Subcutaneous adipose tissue (tissue), 4 donors: ENCODE data around the gene TIGD6. TPM values are rescaled to one million over a fixed set of nuclear protein-coding genes. Genes with fewer than 3 reads are reported as not detected.

ENCODE experiments used
- CTCF ChIP-seq: fragments of 450-650 bp; IDR thresholded peaks from one replicate; pipeline ENCODE4 v1.5.1; 2016; ENCODE audit warnings: low read depth, mild to moderate bottlenecking, control low read depth, antibody characterized with exemption, moderate library complexity
- total RNA-seq, 4 donors: library from RNA; depleted of rRNA; stranded (reverse); fragments of >200 nt; gene quantifications; one replicate each; pipeline ENCODE4 v1.1.0, GENCODE V29; 2016

Gene TIGD6
- total RNA-seq, 4 donors from 2014 or later: 2.6 to 5.7 (median 4.0) TPM

DNA sequence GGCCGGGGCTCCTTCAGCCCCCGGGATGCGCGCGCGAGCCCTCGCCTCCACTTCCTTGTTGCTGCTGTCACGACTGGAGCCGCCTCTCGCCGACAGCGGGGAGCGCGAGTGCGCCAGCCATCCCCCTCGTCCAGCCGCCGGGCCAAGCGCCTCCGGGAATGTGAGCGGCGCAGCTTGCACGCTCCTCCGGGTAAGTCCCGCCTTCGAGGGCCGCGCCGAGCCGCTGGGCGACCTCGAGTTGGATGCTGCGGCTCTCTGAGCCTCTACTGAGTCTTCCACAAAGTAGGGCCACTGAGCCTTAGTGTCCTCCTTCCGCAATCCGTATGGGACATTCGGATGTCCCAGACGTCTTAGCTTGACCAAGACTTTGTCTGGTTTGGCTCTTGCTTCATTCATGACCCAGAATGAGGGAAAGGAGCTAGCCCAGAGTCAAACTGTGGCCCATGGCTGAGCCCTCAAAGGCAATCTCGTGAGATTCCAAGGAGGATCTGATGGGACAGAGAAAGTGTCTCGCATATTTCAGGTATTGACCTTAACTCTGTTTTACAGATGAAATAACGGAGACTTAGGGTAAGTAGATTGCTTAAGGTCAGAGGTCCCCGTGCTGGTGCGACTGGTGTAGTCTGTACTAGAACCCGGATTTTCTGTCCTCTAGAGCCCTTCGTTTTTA lies 671 bp upstream of the TIGD6 start:
- TF ChIP-seq CTCF: no peak

DNA sequence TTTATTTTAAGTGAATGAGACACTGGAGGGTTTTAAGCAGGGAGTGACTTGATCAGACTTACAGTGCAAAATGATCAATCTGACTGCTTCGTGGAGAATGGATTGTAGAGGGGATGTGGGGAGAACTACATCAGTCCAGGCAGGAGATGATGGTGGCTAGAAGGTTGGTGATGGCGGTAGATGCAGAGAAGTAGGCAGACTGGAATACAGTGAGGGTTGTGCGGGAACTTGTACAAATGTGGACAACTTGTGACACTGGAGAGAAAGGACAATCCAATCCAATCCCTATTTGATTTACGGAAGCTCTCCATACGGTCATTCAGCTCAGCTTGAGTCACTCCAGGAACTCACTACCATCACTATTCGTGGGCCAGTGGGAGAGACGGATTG lies 593 bp downstream of the TIGD6 start:
- TF ChIP-seq CTCF: no peak

DNA sequence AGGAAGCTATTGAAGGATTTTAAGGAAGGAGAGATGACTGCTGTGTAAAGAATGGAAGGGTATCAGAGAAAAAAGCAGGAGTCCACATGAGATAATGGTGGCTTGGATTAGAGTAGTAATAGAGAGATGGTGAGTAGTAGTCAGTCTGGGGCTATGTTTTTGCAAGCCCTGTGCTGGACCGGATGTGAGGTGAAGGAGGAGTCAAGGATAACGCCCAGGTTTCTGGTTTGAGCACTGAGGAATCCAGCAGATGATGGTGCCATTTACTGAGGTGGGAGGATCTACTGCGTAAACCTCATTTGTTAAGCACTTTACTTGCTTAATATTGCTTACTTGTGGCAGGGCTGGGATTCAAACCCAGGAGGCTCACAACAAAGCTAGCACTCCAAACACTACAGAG lies 1.1 kb downstream of the TIGD6 start:
- no peak for TF ChIP-seq CTCF

DNA sequence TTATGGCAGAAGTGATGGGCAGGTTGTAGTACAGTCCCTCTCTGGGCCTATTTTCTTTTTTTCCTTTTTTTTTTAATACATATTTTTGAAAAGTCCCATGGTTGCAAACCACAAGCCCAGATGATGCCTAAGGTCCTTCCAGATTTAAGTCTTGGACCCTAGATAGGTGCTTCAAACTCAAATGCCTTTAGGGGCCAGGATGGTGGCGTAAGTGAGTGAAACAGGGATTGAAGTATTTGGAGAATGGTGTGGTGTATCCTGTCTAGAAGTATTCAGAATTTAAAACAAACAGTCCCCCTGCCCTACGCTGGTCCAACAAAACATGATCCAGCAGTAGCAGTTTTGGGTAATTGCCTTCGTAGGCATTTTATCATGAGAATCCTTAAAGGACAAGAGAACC lies 2.2 kb downstream of the TIGD6 start:
- TF ChIP-seq CTCF: no peak

GRCh38 chr5:149996205-149996890 lies 4.1 kb downstream of the TIGD6 start:
- TF ChIP-seq CTCF: no peak

- TF ChIP-seq CTCF: no peak
Measured at GRCh38 chr5:149995385-149996204, 4.9 kb downstream of the TIGD6 start.

GRCh38 chr5:149993471-149993870 lies 7.0 kb downstream of the TIGD6 start:
- no peak for TF ChIP-seq CTCF
